BLaER1 (cell line): ENCODE data around the gene POP7.
"Not testable (repeated sequence)": the region's sequence is repeated elsewhere in the genome, so short reads cannot be mapped to it uniquely, and the experiment has no call there.

Experiments
- H3K27ac ChIP-seq: shearing (Covaris generic); formaldehyde crosslinking; 2 replicates; pipeline ENCODE4 v1.8.1; 2022
- H3K27me3 ChIP-seq: shearing (Covaris generic); formaldehyde crosslinking; 2 replicates; pipeline ENCODE4 v1.8.1; 2022
- H3K36me3 ChIP-seq: shearing (Covaris generic); formaldehyde crosslinking; 2 replicates; pipeline ENCODE4 v1.8.1; 2022
- H3K4me1 ChIP-seq: shearing (Covaris generic); formaldehyde crosslinking; 2 replicates; pipeline ENCODE4 v1.8.1; 2022
- H3K4me2 ChIP-seq: shearing (Covaris generic); formaldehyde crosslinking; 2 replicates; pipeline ENCODE4 v1.8.1; 2022
- H3K4me3 ChIP-seq: shearing (Covaris generic); formaldehyde crosslinking; 2 replicates; pipeline ENCODE4 v1.8.1; 2022
- H3K9ac ChIP-seq: shearing (Covaris generic); formaldehyde crosslinking; 2 replicates; pipeline ENCODE4 v1.8.1; 2022
- H3K9me3 ChIP-seq: shearing (Covaris generic); formaldehyde crosslinking; 2 replicates; pipeline ENCODE4 v1.8.1; 2022
- H4K20me1 ChIP-seq: shearing (Covaris generic); formaldehyde crosslinking; 2 replicates; pipeline ENCODE4 v1.8.1; 2022
- Cebpa-rat ChIP-seq: shearing (Covaris generic); IDR thresholded peaks from 2 replicates; pipeline ENCODE4 v1.8.1; 2022

Gene POP7

DNA sequence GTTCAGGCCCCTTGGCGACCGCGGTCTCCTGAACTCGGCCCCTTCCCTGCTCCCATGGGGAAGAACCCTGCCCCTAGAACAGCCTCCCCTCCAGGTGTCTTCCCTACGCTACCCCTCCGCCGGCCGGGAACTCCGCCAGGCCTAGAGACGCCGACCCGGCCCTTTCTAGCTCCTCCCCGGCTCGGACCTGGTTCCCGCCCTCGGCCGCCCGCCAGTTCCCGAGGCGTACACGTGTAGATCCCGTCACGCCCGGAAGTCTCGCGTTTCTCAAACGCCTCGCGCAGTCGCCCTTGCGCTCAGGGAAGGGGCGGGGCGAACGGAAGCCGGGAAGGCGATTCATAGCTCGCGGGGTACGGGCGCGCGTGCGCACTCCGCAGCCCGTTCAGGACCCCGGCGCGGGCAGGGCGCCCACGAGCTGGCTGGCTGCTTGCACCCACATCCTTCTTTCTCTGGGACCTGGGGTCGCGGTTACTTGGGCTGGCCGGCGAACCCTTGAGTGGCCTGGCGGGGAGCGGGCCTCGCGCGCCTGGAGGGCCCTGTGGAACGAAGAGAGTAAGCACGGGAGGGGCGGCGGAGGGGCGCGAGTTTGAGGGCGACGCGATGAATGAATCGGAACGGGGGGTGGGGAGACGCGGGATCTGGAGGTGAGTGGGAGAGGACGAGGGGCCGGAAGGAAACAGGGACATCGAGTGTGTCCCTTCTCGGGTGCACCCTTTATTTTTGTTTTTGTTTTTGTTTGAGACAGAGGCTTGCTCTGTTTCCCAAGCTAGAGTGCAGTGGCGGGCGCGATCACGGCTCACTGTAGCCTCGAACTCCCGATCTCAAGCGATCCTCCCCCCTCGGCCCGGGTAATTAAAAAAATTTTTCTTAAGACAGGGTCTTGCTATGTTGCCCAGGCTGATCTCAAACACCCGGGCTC is at the start of gene POP7:
POP7 (plus strand) TSS at position 369 of the 919 bp plus-strand sequence. CDS start 710 bp downstream, outside the sequence.
- no peaks in the 10 kb centered on the region for H3K27me3 ChIP-seq
- peak within 1 kb of the TSS; percentile 100 for H3K4me2 ChIP-seq
- peaks cover 42% of the 10 kb centered on the region for H3K4me1 ChIP-seq
- peak within 1 kb of the TSS; percentile 92 for H3K4me3 ChIP-seq
- H3K9ac ChIP-seq = peak within 1 kb of the TSS; percentile 97
- no peaks in the 10 kb centered on the region for H3K9me3 ChIP-seq
- no peak for TF ChIP-seq Cebpa-rat
- peak within 1 kb of the TSS; percentile 95 for H3K27ac ChIP-seq
- H3K36me3 ChIP-seq = peaks cover 24% of the 10 kb centered on the region
- H4K20me1 ChIP-seq = peaks cover 16% of the 10 kb centered on the region

DNA sequence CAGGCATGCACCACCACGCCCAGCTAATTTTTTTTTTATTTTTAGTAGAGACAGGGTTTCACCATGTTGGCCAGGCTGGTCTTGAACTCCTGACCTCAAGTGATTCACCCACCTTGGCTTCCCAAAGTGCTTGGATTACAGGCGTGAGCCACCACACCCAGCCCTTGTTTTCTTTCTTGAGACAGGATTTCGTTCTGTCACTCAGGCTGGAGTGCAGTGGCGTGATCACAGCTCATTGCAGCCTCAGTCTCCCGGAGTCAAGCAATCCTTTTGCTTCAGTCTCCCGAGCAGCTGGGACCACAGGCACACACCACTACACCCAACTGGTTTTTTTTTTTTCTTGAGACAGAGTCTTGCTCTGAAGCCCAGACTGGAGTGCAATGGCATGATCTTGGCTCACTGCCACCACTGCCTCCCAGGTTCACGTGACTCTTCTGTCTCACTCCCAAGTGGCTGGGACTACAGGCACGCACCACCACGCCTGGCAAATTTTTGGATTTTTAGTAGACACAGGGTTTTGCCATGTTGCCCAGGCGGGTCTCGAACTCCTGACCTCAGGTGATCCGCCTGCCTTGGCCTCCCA is 43.6 kb upstream of the POP7 start:
- not testable (repeated sequence) for H3K36me3 ChIP-seq, H3K4me2 ChIP-seq, H3K4me3 ChIP-seq, H3K27ac ChIP-seq, H3K4me1 ChIP-seq, H3K9ac ChIP-seq, H4K20me1 ChIP-seq, H3K9me3 ChIP-seq, H3K27me3 ChIP-seq

DNA sequence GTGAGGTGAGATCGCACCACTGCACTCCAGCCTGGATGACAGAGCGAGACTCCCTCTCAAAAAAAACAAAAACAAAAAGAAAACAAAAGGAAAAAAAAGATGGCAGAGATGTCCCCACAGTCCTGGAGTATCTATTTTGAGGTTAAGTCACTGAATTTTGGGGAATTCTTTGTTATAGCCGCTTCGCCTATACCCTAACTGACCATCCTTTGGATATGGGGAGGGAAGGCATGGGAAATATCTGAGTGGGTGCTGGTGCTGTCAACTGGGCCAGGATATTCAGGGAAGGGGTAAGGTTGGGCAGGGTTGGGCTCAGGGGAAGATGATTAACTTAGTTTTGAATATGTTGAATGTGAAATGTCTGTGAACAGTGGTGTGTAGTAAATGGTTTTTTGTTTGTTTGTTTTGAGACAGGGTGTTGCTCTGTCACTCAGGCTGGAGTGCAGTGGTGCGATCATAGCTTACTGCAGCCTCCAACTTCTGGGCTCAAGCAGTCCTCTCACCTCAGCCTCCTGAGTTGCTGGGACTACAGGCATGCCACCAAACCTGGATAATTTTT is 40.7 kb upstream of the POP7 start:
- Histone ChIP-seq H3K27ac (no peak overlapping the region), H3K4me2 (no peak overlapping the region), H3K36me3 (no peaks in the 10 kb centered on the region), H4K20me1 (no peaks in the 10 kb centered on the region), H3K9me3 (no peaks in the 10 kb centered on the region), H3K27me3 (no peaks in the 10 kb centered on the region), H3K4me3 (no peak overlapping the region), H3K9ac (no peak overlapping the region), H3K4me1 (no peaks in the 10 kb centered on the region)
- no peak for TF ChIP-seq Cebpa-rat

DNA sequence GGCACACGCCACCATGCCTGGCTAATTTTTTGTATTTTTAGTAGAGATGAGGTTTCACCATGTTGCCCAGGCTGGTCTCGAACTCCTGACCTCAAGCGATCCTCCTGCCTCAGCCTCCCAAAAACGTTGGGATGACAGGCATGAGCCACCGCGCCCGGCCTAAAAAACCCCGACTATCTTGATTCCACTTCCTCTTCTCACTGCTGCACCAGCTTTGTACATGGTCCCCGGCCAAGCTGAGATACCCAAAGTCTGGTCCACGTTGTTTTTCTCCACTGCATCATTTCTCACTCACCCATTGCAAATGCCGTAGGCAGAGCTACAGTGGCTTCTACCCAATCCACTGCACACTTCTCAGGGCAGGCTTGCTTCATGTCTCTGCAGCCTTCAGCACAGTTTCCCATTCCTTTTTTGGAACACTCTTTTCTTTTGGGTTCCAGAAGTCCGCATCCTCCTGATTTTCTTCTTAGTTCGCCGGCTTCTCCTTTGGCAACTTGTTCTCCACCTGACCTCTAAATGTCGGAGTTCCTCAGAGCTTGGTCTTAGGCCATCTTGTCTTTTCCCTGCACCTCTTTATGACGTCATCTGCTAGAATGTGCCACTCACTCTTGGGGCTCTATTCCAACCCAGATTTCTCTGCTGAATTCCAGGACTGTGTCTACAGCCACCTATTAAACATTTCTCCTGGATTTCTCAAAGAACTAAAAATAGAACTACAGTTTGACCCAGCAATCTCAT is 38.4 kb upstream of the POP7 start:
- Histone ChIP-seq H3K36me3 (no peaks in the 10 kb centered on the region), H3K9me3 (no peaks in the 10 kb centered on the region), H4K20me1 (no peaks in the 10 kb centered on the region), H3K27ac (no peak overlapping the region), H3K27me3 (no peaks in the 10 kb centered on the region), H3K4me2 (no peak overlapping the region), H3K9ac (no peak overlapping the region), H3K4me3 (no peak overlapping the region), H3K4me1 (no peaks in the 10 kb centered on the region)
- no peak for TF ChIP-seq Cebpa-rat

DNA sequence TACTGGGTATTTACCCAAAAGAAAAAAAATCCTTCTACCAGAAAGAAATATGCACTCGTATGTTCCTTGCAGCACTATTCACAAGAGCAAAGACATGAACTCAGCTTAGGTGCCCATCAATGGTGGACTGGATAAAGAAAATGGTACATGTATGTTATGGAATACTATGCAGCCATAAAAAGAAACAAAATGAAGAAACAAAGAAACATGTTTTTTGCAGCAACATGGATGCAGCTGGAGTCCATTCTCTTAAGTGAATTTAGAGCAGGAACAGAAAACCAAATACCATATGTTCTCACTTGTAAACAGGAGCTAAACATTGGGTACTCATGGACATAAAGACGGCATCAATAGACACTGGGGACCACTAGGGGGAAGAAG is 37.9 kb upstream of the POP7 start:
- Histone ChIP-seq H3K36me3 (no peaks in the 10 kb centered on the region), H3K9ac (no peak overlapping the region), H3K4me2 (no peak overlapping the region), H3K4me1 (0 out of 2 replicates have a peak, but pooled peaks cover 6% of the 10 kb centered on the region), H3K27ac (no peak overlapping the region), H3K27me3 (no peaks in the 10 kb centered on the region), H4K20me1 (no peaks in the 10 kb centered on the region), H3K4me3 (no peak overlapping the region), H3K9me3 (no peaks in the 10 kb centered on the region)
- TF ChIP-seq Cebpa-rat = no peak

DNA sequence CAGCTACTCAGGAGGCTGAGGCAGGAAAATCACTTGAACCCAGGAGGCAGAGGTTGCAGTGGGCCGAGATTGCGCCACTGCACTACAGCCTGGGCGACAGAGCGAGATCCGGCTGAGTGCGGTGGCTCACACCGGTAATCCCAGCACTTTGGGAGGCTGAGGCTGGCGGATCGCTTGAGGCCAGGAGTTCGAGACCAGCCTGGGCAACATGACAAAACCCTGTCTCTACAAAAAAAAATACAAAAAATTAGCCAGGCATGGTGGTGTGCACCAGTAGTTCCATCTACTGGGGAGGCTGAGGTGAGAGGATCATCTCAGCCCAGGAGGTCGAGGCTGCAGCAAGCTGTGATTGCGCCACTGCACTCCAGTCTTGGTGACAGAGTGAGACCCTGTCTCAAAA is 36.8 kb upstream of the POP7 start:
- H3K4me1 ChIP-seq, H4K20me1 ChIP-seq, H3K27ac ChIP-seq, H3K4me2 ChIP-seq, H3K9me3 ChIP-seq, H3K27me3 ChIP-seq, H3K36me3 ChIP-seq, H3K9ac ChIP-seq, H3K4me3 ChIP-seq: not testable (repeated sequence)

DNA sequence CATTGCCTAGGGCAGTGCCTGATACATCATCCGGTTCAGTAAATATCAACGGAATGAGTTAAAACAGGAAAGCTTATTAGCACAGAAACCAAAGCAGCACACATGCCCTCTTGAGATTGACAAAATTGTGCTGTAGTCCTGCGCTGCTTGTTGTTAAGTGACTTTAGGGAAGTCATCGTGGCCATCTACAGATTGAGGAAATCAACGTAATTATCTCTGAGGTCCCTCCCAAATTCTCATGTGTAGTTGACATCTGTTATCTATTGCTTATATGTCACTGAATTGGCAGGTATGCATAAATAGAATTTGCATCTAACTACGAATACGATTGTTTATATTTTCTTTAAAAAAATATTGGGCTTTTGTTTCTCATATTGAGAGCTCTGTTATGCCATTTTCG is 35.8 kb upstream of the POP7 start:
- Histone ChIP-seq H3K9me3 (no peaks in the 10 kb centered on the region), H3K4me1 (0 out of 2 replicates have a peak, but pooled peaks cover 7% of the 10 kb centered on the region), H3K9ac (no peak overlapping the region), H3K36me3 (no peaks in the 10 kb centered on the region), H4K20me1 (peaks cover 9% of the 10 kb centered on the region), H3K27ac (no peak overlapping the region), H3K27me3 (no peaks in the 10 kb centered on the region), H3K4me3 (no peak overlapping the region), H3K4me2 (no peak overlapping the region)
- no peak for TF ChIP-seq Cebpa-rat

DNA sequence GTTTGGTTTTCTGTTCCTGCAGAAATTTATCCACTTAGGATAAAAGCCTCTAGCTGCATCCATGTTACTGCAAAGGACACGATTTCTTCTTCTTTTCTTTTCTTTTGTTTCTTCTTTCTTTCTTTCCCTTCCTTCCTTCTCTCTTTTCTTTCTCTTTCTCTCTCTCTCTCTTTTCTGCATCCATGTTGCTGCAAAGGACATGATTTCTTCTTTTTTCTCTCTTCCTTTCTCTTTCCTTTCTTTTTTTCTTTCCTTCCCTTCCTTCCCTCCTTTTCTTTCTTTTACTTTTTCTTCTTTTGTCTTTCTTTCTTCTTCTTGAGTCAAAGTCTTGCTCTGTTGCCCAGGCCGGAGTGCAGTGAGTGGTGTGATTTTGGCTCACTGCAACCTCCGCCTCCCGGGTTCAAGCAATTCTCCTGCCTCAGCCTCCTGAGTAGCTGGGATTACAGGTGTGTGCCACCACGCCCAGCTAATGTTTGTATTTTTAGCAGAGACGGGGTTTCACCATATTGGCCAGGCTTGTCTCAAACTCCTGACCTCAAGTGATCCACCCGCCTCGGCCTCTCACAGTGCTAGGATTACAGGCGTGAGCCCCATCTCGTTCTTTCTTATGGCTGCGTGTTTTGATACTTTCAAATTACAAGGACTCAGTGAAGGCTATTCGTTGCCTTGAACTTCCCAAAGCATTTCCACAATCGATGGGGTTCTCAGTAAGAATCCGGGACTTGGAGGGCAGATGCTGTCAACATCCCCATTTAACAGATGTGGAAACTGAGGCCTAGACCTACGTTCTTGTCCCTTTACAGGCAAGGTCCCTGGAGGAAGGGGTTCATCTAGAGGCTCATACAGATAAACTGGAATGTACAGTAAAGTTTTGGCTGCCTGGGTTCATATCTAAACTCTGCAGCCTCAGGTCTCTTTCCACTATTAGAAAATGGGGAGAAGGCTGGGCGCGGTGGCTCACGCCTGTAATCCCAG is 34.3 kb upstream of the POP7 start:
- Histone ChIP-seq H3K4me2 (no peak overlapping the region), H3K4me3 (no peak overlapping the region), H3K9me3 (no peaks in the 10 kb centered on the region), H4K20me1 (peaks cover 21% of the 10 kb centered on the region), H3K9ac (no peak overlapping the region), H3K4me1 (peaks cover 11% of the 10 kb centered on the region), H3K36me3 (peaks cover 4% of the 10 kb centered on the region), H3K27me3 (no peaks in the 10 kb centered on the region), H3K27ac (no peak overlapping the region)
- TF ChIP-seq Cebpa-rat = no peak

DNA sequence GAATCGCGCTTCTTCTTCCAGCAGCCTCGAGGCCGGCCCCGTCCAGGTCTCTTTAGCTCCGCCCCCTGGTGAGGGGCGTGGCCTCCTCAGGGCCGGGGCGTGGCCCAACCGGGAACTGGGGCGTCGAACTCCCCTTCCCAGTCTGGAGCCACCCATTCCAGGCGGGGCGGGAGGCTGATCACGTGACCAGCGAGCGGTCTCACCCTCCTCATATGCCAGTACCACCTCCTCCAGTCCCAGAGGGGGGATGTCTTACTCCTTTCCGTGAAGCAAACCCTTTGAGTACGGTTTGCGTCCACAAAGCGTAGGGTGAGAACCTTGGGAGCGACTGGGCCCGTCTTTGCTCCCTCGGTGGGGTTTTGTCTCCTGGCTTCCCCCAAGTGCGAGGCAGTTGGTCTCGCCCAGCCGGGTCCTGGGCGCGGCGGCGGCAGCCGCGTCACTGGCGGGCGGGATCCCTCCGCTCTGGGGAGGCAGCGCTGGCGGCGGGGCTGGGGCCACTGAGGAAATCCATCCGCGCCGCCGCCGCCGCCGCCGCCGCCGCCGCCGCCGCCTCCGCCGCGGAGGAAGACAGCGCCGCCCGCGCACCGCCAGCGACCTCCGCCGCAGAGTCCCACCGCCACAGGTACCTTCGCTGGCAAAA is 32.5 kb upstream of the POP7 start, which contains the start of gene GNB2:
GNB2 (plus strand) TSS at position 439 of the 640 bp plus-strand sequence. CDS start 2,526 bp downstream, outside the sequence.
- no peaks in the 10 kb centered on the region for H3K9me3 ChIP-seq
- TF ChIP-seq Cebpa-rat = no peak
- H3K4me2 ChIP-seq = peak within 1 kb of the TSS; percentile 93
- H3K27me3 ChIP-seq = no peaks in the 10 kb centered on the region
- H3K4me3 ChIP-seq = peak within 1 kb of the TSS; percentile 95
- peaks cover 29% of the 10 kb centered on the region for H3K4me1 ChIP-seq
- H3K9ac ChIP-seq = peak within 1 kb of the TSS; percentile 94
- peak within 1 kb of the TSS; percentile 97 for H3K27ac ChIP-seq
- peaks cover 39% of the 10 kb centered on the region for H4K20me1 ChIP-seq
- peaks cover 21% of the 10 kb centered on the region for H3K36me3 ChIP-seq
